GM19397 (cell line): ENCODE measurements around the gene ASS1.

Experiments used
- ATAC-seq: cut with Tn5 transposase; IDR thresholded peaks from one replicate; pipeline ENCODE4 v1.9.1; 2021; ENCODE audit warnings: mild to moderate bottlenecking, moderate library complexity; ENCODE audit not compliant: unreplicated experiment

The ASS1 gene

DNA sequence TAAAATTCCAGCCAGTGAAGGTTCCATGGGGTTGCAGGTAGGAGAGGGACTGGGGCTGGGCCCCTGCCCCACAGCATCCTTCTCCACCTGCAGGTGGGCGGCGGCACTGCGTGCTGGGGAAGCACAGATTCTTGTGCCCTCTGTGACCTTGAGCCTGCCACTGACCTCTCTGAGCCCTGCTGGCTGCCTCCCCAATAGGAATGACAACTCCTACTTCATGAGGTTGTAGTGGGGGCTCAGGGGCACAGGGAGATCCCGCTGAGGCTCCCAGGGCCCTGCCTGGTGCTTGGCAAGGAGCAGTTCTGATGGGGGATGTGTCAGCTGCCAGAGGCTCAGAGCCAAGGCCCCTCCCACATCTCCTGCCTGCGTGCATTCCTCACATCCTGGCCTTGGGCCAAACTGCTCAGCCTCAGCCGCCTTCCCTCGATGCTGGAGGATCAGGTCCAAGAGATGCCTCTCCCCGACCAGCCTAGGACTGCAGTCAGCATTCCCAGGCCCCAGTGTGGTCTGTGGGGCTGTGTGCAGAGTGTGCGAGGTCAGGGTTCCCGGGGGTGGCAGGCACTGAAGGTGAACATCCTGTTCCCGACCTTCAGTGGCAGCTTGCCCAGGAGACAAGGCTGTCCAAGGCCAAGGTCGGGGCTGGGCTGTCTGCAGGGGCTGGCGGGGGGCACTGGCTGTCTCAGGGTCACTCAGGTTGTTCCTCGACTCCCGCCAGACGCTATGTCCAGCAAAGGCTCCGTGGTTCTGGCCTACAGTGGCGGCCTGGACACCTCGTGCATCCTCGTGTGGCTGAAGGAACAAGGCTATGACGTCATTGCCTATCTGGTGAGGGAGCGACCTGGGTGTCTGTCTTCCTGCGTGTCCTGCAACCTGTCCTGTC lies 7.0 kb downstream of the ASS1 start:
- ATAC-seq = no peak

- no peak for ATAC-seq
These were observed 8.1 kb downstream of the ASS1 start for GRCh38 chr9:130452835-130453234.

DNA sequence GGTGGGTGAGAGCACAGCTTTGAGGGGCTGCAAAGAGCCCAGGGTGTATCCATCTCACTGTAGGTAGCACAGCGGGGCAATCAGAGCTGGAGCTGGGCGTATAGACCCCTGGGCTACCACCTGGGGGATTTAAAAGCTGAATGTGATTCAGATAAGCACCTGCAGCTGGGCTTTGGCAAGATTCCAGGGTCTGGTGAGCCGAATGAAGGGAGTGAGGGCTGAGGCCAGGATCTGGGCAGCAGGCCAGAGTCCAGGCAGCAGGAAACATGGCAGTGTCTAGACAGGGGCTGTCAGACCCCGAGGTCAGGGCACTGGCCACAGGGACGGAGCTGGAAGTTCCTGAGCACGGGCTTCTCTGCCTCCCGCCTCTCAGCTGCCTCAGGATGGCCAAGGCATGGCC lies 8.7 kb downstream of the ASS1 start:
- ATAC-seq = no peak

GRCh38 chr9:130454096-130454811 lies 9.5 kb downstream of the ASS1 start:
- ATAC-seq = no peak

GRCh38 chr9:130454812-130455325 lies 10.1 kb downstream of the ASS1 start:
- no peak for ATAC-seq

GRCh38 chr9:130458027-130458803 lies 13.5 kb downstream of the ASS1 start:
- no peak for ATAC-seq

- no peak for ATAC-seq
These were observed 14.0 kb downstream of the ASS1 start for GRCh38 chr9:130458804-130459067.

GRCh38 chr9:130459151-130459550 lies 14.4 kb downstream of the ASS1 start:
- ATAC-seq = no peak

- no peak for ATAC-seq
These were observed 15.3 kb downstream of the ASS1 start for GRCh38 chr9:130459941-130460669.

- ATAC-seq = no peak
These were observed 16.5 kb downstream of the ASS1 start for GRCh38 chr9:130461218-130461630.

GRCh38 chr9:130461731-130462130 lies 17.0 kb downstream of the ASS1 start:
- no peak for ATAC-seq

DNA sequence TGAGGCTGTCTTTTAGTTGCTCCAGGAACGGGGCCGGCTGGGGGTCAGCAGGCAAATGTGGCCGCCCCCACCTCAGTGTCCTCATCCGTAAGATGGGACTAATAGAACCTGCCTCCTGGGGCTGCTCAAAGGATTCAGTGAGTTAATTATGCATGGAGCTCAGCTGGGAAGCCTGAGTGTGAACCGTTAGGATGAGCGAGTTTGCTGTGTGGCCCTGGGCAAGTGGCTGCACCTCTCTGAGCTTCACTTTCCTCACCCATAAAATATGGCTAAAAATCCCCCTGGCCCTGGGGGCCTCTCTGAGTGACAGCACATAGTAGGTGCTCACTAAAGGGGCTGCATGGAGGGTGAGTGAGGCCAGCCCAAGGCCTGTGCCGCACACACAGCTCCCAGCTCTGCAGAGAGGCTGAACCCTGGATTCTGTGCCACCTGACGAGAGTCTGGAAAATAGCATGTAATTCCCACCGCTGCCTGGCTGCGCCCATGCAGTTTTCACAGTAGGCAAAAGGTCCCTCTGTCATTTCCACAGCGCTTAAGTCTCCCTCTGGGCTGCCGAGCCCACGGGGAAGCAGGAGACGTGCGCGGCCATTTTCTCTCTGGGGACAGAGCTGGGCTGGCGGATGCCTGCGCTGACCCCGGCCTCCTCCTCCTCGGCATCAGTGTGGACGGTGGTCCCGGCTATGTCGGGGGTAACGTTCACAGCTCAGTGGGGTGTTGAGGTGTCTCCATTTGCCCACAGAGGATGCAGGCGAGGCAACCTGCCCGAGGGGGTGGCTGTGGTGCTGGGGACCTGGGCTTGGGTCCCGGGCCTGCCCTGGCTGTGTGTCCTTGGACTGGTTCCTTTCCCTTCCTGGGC lies 18.2 kb downstream of the ASS1 start:
- ATAC-seq = no peak

GRCh38 chr9:130463763-130464745 lies 19.3 kb downstream of the ASS1 start:
- ATAC-seq = no peak

DNA sequence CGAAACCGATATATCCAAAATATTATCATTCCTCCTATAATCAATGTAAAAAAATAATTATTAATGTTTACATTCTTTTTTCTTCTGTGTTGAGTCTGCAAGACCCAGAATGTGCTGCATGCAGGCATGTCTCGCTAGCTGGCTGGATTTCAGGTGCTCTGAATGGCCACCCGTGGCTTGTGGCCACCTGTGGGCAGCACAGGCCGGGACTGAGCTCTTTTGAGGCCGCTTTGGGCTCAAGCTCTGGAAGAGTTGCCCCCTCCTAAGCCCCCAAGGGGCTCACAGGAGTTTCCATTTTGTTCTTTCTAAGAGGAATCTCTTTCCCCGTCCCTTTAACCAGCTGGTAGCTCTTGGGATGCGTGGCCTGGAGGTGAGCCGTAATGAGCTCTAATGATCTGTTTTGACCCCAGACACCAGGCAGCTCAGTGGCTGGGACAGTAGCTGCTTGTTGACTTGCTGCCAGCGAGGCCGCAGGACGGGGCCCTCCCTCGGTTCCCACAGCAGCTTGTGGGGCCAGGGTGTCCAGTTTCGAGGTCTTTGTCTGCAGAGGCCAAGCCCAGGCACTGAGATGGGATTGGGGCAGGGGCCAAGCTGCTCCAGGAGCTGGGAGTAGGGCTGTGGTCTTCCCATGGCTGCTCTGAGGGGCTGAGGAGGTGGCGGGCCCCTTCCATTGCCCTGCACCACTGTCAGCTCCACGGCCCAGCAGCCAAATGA lies 20.8 kb downstream of the ASS1 start:
- ATAC-seq = no peak

GRCh38 chr9:130466537-130467217 lies 21.9 kb downstream of the ASS1 start:
- ATAC-seq = no peak

GRCh38 chr9:130467316-130467715 lies 22.6 kb downstream of the ASS1 start:
- ATAC-seq = no peak

DNA sequence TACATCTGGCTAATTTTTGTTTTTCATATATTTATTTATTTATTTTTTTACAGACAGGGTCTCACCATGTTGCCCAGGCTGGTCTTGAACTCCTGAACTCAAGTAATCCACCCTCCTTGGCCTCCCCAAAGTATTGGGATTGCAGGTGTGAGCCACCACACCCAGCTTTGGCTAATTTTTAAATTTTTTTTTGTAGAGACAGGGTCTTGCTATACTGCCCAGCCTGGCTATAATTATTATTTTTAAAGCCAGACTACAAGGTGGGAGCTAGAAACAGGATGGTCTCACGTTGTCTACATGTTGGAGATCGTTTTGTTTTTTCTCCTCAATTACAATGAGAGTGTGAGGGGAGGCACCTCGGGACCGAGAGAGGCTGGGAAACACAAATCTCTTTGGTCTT lies 23.8 kb downstream of the ASS1 start:
- no peak for ATAC-seq

- no peak for ATAC-seq
These were observed 25.5 kb downstream of the ASS1 start for GRCh38 chr9:130470269-130470668.
